ENCODE data around the gene EZR.

DNA sequence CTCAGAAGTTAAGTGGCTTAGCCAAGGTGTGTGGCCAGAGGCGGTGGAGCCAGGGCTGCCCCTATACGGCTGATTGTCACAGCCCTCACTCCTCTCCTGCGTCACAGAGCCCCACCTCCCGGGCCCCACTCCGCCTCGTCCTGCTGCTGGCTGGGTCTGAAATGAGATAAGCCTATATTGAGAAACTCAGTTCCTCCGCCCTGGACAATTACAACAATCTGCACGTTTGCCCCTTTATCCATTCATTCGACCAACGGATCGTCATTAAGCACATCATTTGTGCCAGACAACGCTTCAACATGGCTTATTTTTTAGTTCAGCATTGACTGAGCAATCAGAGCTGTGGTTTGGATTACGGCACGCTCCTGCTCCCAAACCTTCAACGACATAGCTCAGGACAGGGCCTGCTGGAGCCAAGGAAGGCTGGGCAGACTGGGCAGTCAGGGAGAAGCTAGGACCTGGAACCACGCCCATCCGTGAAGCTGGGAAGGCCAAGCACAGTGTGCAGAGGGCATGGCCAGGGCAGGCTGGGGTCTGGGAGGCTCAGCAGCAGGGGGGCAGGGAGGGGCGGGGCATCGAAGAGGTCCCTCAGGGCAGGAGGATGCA lies 16.6 kb upstream of the EZR start:
- TF ChIP-seq CTCF (IDR thresholded peaks at IDR 0.05; ENCODE audit: insufficient read depth, low read depth, low read length) (no peak), EZH2 (IDR thresholded peaks at IDR 0.05; ENCODE audit: insufficient read depth, low read length) (no peak)
